NCI-H187 (cell line): ENCODE data around the gene POLG.

Experiments used
- DNase-seq, 2 experiments: peaks; one replicate each; lab custom pipeline; 2025; lab: John Stamatoyannopoulos, UW

The POLG gene

DNA sequence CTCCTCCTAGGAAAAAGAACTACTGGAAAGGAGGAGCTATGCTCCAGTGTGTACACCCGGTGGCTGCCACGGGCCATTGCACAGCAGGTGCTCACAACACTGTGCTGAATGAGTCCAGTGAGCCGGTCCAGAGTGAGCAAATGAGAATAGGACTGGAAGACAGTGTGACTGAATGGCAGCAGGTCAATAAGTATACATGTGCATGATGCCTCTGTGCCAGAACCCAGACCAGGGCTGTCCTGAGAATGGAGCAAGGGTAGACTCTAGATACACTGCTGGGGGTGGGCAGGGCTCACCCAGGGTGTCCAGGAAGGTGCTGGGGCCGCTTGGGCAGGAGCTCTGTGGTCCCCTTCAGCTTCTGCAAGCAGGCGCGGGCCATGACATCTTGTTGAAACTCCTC, 8.3 kb downstream of the POLG start:
- DNase-seq, result no peak

DNA sequence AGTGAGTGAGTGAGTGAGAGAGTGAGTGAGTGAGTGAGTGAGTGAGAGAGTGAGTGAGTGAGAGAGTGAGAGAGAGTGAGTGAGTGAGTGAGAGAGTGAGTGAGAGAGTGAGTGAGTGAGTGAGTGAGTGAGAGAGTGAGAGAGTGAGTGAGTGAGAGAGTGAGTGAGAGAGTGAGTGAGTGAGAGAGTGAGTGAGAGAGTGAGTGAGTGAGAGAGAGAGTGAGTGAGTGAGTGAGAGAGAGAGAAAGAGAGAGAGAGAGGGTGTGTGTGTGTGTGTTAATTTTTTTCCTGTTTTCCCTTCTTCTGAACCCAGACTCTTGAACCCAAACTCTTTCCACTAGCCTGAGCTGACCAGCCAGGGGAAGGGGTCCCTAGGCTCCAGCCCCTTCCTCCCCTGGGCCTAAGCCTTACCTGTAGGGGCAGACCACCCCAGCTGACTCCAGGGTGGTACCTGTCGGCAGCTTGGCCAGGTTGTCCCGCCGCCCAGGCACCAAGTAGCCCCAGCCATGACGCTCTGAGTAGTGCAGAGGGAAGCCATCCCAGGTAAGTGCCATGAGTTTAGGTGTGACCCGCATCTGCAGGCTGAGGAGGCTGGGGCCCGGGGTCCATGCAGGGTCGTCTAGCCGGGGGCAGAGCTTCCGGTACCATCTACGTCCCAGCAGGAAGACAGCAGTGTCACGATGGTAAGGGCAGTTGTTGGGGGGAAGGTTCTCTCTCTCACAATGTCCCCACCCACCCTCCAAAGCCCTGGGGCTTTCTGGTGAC, 9.4 kb downstream of the POLG start:
- DNase-seq, result no peak

DNA sequence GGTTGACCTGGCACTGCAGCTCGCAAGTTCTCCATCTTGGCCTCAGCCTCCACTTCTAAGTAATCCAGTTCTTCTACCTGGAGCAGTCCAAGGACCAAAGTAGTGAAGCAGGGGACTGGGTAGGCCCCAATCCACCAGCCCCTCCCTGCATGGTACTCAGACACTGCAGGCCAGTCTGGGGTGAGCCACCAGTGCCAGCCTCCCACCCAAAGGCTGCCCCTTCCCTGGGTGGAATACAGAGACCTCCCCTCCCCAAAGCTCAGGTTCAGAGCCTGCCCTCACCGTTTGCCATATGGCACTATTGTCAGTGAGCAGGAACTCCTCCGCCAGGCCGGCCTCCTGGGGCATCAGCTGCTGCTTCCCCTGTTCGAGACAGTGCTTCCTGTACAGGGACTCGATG, 10.8 kb downstream of the POLG start:
- DNase-seq, result no peak

DNA sequence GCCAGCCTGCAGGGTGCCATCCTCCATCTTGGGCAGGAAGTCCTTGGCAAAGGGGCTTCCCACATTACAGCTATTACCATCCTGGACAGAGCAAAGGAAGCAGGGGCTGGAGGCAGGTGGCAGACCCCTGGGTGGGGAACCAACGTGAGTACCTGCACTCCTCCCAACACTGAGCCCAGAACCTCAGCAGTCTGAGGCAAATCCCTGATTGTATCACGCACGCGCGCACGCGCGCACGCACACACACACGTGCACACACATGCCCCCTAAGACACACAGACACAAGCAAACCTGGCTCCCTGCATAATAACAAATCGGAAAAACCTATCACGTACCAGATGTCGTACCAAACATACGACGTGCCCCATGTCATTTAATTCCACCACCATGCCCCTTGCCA, 11.8 kb downstream of the POLG start:
- DNase-seq, result no peak

DNA sequence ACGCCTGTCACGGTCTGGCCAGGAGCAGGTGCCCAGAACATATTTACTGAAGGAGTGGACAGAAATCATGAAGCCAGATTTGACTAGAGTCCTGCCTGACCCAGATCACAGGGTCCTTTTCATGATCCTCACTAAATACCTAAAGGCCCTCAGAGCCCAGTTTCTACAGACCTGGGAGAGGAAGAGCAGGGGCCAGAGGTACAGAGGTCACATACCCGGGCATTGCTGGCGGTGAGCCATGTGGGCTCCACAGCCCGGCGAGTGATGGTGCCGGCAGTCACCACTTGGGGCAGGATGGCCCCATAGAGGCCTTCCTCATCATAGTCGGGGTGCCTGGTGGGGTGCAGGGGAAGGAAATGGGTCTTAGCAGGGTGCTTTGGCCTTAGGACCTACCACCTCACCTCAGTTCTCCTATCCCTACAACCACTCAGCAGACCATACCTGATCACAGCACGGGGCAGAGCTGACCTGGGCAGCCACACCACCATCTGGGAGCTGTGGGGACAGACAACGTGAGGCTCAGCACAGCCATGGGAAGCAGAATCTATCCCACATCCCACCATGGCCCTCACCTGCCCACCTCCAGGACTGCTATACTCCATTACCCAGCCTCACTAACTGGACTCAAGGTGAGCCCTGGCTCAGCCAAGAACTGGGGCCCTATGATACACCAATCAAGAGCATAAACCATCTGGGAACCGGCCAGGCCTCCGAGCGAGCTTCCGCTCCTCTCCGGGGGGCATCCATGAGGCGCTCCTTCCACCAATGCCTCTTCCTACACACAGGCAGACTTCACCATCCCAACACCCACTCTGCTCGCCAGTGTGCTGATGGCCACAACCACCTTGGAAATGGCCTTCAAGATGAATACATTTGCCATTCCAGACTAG, 12.9 kb downstream of the POLG start:
- no peak for DNase-seq

DNA sequence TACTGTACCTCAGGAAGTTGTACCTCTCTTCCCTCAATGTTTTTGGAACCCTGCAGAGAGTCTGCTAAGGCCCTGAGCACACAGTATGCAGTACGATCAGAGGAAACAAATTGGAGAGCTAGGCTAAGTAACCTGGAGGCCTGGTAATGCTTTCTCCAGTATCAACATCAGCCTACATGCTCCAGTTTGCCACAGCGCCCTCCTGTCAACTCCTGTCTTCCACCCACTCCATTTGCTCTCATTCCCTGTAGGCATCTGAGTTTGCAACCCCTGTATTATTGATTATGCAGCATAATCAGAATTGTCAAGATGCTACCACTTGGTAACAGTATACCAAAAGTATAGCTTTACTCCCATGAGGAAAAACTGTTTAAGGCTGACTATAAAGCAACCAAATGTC, 14.4 kb downstream of the POLG start:
- DNase-seq, result no peak

DNA sequence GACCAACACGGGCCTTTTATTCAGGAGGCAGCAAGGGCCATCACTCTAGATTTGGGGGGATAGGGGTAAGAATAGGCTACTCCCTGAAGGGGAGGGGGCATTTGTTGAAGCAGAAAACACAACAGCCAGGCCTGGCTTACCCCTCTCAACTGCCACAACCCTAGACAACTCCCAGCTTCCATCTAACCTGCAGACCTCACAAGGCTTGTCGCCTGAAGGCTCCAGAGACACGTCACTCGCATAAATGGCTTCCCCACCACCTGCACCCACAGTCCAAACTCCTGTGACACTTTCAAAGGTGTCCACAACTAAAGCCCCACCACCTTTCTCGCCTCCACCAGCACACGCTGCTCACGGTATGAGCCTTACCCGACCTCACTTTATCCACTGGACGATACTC, 14.9 kb downstream of the POLG start:
- DNase-seq, result no peak

DNA sequence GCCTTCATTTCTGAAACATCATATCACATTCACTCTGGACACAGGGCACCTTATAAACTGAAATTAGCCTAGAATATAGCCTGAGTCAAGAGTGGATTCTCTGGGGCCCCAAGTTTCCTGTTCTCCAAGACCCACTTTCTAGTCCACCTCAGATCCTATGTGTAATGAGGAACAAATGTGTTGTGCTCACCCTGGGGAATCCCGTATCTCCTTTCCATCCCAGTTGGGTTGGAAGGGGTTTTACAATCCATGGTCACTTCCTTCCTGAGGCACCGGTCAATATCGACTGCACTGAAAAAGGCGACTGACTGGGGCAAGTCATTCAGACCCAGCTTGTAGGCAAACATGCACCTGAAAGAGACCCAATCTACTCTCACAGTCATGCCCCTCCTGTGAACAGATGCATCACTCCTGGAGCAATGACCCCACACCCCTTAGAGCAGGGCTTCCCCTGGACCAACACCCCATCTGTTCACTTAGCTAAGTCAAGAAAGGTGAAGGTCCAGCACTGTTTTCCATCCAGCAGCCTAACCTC, 17.4 kb downstream of the POLG start:
- no peak for DNase-seq

DNA sequence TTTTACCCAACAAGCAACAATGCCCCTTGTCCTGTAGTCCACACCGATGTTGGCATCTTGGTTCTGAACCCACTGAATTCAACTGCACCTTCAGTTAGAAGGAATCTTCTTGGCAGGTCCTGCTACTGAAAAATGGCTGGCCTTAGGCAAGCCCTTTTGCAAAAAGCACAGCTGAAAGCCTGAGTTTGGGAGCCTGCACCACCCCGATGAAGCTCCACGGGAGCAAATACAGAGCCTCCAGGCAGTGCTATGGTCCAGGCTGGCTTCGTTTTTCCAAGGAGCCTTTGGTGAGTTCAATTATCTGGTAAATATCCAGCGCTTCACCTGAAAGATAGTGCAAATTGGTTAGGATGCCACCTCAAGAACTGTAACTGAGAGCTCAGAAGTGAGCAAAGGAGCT, 18.1 kb downstream of the POLG start:
- DNase-seq, result no peak

DNA sequence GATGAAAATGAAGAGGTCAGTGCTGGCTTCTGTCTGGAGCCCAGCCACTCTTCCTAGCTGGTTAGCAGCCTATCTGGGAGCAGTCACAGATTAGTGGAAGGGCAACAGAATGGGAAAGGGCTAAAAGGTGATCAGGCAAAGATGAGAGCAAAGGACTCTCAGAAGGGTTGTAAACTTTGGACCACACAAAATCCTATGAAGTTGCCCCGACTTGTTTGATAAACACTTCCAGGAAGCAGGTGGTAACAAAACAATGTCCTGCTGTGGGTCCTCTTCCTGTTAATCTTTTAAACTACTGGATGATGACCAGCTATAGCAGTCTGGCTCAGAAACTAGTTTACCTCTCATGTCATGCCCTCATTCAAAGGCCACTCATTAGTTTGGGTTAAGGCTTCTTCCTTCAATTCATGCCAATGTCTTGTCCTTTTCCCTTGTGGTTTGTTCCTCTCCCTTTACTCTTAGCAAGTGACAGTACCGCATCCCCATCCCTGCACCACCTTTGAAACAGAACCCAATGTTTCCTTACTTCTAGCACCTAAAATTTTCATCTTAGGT, 19.2 kb downstream of the POLG start:
- DNase-seq, result no peak

DNA sequence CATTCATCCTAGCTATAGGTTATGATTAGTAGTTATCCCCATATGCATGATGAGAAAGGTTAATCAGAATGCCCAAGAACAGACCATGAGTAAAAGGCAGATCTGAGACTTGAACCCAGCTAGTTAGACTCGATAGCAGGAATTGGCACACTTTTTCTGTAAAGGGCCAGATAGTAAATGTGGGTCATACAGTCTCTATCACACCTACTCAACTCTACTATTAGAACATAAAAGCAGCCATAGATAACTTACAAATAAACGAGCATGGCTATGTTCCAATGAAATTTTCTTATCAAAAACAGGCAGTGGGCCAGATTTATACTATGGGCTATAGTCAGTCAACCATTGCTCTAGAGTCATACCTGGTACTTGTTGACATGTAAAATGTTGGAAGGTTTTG, 24.6 kb downstream of the POLG start:
- no peak for DNase-seq

DNA sequence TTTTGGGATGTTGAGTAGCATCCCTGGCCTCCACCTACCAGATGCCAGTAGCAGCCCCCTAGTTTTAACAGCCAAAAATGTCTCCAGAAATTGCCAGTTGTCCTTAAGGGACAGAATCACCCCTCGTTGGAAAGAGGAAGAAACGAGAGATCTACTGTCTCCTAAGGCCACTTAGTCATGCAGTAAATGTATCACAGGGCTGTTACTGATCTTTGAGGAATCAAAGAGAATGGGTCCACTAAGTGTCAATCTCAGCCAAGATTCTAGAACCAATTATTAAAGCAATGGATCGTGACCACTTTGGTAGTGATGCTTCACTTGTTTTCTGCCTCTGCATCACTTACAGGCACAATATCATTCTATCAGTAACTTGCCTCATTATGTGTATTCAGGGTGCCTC, 26.4 kb downstream of the POLG start:
- DNase-seq, result no peak

DNA sequence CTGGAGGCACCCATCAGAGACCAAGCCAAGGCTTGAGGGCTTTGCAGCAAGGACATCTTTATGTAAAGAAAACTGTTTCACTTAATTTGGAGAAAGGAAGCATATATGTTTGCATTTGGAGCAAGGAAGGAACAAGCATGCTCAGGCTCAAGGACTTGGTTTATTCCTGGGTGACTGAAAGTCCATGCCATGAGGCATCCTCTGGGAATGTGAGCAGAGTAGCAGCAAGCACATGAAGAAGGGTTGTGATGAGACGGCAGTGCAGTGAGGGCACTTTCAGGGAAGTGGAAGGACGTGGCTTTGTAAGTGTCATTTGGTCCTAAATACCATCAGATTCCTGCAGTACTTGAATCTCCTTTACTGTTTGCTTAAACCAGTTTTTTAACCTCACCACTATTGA, 26.8 kb downstream of the POLG start:
- no peak for DNase-seq

DNA sequence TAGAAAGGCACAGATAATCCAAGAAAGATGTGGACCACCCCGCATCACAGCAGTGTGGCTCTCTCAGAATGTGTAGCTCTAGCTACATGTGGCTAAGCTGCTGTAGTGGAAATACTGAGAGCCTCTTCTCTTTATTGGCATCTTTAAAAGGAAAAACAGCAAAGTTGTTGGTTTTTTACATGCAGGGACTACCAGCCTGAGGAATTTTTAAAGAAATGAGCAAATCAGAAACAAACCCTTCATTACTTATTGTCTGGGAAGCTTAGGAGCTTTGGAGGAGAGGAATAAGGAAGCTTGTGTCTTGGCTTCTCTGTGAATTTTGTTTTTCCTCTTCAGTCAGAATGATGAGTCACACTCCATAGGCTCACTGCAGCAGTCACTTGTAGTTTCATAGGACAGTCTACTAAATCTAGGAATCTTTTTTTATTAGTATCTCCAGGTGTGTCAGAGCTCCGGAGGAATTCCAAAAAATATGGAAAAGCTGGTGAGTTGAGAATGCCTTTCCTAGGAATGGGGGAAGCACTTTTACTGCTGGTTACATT, 27.5 kb downstream of the POLG start:
- DNase-seq, result no peak

DNA sequence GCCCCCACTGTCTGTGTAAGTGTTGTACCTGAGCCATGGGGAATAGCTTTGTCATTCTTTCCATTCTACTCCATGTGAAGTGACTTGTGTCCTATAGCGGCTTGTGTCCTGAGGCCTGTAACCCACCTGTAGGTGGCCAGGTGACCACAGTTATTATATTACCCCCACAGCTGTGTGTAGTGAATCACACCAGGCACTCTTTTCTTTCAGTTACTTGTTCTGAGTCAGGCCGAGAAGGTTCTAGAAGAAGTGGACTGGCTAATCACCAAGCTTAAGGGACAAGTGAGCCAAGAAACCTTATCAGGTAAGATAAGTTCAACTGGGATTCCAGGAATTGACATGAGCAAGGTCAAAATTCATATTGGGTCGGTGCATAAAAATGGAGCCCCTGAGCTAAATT, 29.2 kb downstream of the POLG start:
- no peak for DNase-seq

DNA sequence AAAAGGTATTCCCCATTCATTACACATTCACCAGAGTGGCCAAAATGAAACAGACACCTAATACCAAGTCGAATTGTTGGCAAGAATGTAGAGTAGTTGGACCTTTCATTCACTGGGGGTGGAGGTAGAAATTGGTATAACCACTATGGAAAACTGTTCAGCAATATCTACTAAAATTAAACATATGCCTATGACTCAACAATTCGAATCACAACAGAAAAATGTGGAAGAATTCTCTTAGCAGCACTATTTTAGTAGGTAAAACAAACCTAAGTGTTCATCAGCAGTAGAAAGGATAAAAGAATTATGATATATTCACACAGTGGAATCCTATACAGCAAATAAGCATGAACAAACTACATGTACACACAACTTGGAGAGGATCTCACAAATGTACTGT, 30.6 kb downstream of the POLG start:
- DNase-seq, result no peak

DNA sequence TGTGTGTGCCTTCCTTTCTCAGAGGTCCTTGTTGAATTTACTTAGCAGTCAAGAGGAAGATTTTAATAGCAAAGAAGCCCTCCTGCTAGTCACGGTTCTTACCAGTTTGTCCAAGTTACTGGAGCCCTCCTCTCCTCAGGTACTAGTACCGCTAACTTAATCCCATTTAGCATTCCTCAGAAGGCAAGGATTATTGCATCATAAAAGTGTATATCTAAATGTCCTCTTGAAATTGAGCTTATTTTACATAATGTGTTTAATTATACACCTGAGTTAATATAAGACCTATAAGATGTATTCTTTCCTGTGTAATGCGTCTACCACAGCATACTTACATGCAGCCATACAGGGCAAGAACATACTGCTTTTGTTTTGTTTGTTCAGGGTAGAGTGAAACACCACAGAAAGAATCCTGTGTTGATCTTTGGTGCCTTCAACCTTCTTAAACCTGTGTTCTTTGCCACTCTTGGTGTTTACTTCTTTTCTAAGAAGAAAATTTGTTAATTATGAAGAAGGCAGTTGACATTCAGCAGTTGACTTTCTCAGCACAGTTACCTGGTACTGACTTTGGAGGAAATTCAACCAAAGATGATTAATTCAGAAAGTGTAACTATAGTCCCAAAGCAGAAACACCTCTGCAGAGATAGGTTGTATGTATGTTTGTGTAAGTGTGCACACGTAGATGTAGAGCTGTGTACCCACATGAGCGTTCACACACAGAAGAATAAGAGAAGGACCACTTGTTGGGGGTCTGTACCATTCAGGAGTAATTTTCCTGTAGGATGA, 33.1 kb downstream of the POLG start:
- DNase-seq, result no peak

DNA sequence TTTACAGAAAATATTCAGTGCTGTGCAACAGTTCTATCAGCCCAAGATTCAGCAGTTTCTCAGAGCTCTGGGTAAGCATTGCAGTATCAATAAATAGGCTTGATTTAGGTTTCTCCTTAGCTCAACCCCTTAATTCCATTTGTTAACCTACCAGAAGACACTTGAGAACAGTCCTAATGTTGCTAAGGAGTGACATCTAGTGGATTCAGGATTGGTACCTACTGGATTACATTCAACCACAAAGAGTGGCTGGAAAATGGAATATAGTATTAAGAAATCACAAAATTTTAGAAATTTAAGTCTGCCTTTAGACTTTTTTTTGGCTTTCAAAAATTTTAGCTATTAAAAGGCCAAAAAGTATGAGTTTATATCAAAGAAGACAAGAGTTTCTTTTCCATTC, 34.7 kb downstream of the POLG start:
- DNase-seq, result no peak

DNA sequence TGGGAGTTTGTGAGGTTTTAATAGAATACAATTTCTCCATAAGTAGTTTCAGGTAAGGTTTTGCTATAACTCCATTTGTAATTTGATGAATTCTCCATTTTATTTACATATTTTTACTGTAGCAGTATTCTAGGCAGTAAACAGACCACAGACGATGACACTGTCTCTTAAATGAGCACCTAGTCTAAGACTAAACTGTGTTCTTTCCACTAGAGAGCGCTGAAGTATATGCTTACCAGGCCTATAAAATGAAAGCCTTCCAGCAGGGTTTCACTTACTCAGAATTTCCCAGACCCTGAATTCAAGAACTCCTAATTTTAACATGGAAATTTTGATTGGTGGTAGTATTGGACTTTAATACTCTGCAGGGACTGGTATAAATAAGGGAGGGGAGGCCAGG, 41.6 kb downstream of the POLG start:
- no peak for DNase-seq

DNA sequence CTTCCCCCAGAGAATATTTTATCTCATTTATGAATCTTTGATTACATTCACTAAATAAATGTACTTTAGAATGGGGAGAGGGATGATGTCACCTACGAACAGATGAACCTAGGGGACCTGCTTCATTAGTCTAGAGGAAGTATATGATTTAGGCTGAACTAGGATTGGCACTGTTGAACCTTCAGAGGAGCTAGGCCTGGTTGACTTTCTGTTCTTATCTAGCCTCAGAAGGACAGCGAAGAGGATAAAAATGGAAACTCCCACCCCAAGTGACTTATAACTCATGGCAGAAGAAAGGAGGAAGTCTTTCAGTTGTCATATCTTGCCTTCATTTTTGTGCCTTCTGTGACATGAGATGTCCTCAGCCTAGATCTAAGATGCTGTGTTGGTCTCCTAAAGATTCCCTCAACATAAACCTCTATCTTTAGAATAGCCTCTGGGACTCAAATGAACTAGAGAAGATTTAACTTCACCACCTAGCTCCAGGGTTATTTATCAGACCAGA, 42.6 kb downstream of the POLG start:
- DNase-seq, result no peak

DNA sequence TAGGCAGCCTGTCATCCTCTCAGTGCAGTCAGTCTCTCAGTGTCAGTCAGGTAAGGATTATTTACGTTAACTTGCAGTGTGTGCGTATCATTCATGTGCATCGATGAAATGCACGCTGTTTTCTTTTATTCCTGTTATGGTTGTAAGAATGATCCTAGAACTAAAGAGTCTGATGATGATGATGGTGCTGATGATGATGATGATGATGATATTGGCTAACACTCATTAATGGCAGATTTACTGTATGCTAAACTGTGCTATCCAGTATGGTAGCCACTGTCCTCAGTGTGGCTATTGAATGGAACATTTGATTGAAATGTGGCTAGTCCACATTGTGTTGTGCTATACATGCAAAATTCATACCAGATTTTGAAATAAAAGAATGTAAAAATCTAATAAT, 51.4 kb downstream of the POLG start:
- no peak for DNase-seq

DNA sequence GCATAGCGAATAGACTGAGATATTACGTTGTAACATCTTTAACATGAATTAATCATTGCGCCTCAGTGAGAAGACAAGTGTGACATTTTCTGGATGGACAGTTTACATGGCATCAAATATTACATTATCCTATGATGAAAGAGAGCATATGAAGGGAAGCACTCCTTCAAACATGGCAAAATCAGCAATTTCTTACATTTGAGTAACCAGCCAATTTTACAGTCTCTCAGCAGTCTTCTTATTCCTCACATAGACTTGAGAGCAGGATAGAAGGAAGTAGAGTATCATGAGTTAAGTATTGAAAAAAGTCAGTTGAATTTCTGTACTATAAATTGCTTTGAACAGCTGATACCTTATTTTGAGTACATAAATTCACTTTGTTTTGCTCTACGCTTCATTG, 52.0 kb downstream of the POLG start:
- no peak for DNase-seq
